Vagina (tissue), 2 donors: Measurements from ENCODE around the gene ABCC3. TPM values are rescaled to one million over a fixed set of nuclear protein-coding genes. Genes with fewer than 3 reads are reported as not detected.

Experiments used
- DNase-seq, 2 donors: peaks; one replicate each; pipeline ENCODE4 v3.0.0-alpha.2; 2017; ENCODE audit errors: extremely low spot score in 2 of 2
- H3K27ac ChIP-seq: fragments of 200-600 bp; sonication (generic); one replicate; pipeline ENCODE4 v1.5.1; 2019
- H3K27me3 ChIP-seq: fragments of 200-600 bp; sonication (generic); one replicate; pipeline ENCODE4 v1.5.1; 2019
- H3K36me3 ChIP-seq, 2 donors: fragments of 200-600 bp; sonication (generic); one replicate each; pipeline ENCODE4 v1.5.1; 2017 to 2019
- H3K4me1 ChIP-seq: fragments of 200-600 bp; sonication (generic); one replicate; pipeline ENCODE4 v1.5.1; 2019
- H3K4me3 ChIP-seq, 2 donors: fragments of 200-600 bp; sonication (generic); 1 replicate in 1 of 2; 2 replicates in 1 of 2; pipeline ENCODE4 v1.5.1; 2016 to 2019
- H3K9me3 ChIP-seq: fragments of 200-600 bp; sonication (generic); one replicate; pipeline ENCODE4 v1.5.1; 2019
- CTCF ChIP-seq, 3 experiments: fragments of 450-650 bp in 2 of 3; fragments of 200-600 bp in 1 of 3; sonication (generic) in 1 of 3; IDR thresholded peaks; one replicate each; pipeline ENCODE4 v1.5.1; 2017 to 2019; ENCODE audit warnings: antibody characterized with exemption in 3 of 3, mild to moderate bottlenecking in 2 of 3, moderate library complexity in 2 of 3
- POLR2A ChIP-seq, 2 donors: fragments of 450-650 bp; IDR thresholded peaks; one replicate each; pipeline ENCODE4 v1.6.1; 2017; ENCODE audit warnings: antibody characterized with exemption in 2 of 2, mild to moderate bottlenecking in 2 of 2, moderate library complexity in 2 of 2
- POLR2AphosphoS5 ChIP-seq, 2 donors: sonication (generic); formaldehyde crosslinking; IDR thresholded peaks; one replicate each; pipeline ENCODE4 v1.9.0; 2017; ENCODE audit warnings: antibody characterized with exemption in 2 of 2, mild to moderate bottlenecking in 2 of 2, low read depth in 1 of 2; ENCODE audit not compliant: insufficient read depth in 1 of 2
- intact Hi-C: fragments of 100-400 bp; cut with DNase I; formaldehyde crosslinking; loops from one replicate; pipeline ENCODE4 v1.15.1; 2023
- total RNA-seq: library from RNA; depleted of rRNA; stranded (reverse); fragments of >200 nt; gene quantifications from one replicate; pipeline ENCODE4 v1.2.3, GENCODE V29; 2016

The ABCC3 gene
- total RNA-seq, 1 donor from 2014 or later, result 47.6 TPM

GRCh38 chr17:50631195-50631907 lies 3.3 kb upstream of the ABCC3 start:
- H3K9me3 ChIP-seq, result no peaks in the 10 kb centered on the region
- H3K27me3 ChIP-seq, result no peaks in the 10 kb centered on the region
- H3K36me3 ChIP-seq, result no peaks in the 10 kb centered on the region
- H3K4me1 ChIP-seq, result peaks cover 24% of the 10 kb centered on the region
- TF ChIP-seq CTCF (IDR thresholded peaks at IDR 0.05) (no peak), POLR2AphosphoS5 (IDR thresholded peaks at IDR 0.05; ENCODE audit: insufficient read depth in 1 of 2, low read depth in 1 of 2) (no peak), POLR2A (IDR thresholded peaks at IDR 0.05) (no peak)
- no peak overlapping the region for H3K27ac ChIP-seq
- intact Hi-C loops, result loop anchor here (5.0 kb wide), 2 partner anchors 56 to 211 kb away; no protein-coding TSS in a partner anchor
- H3K4me3 ChIP-seq, result no peak overlapping the region
- DNase-seq, result no peak

- no peak for TF ChIP-seq CTCF (IDR thresholded peaks at IDR 0.05)
- no peak for TF ChIP-seq POLR2A (IDR thresholded peaks at IDR 0.05)
- no peak for TF ChIP-seq POLR2AphosphoS5 (IDR thresholded peaks at IDR 0.05; ENCODE audit: insufficient read depth in 1 of 2, low read depth in 1 of 2)
- Histone ChIP-seq H3K36me3 (no peaks in the 10 kb centered on the region), H3K4me3 (no peak overlapping the region), H3K27ac (no peak overlapping the region), H3K4me1 (peaks cover 24% of the 10 kb centered on the region), H3K27me3 (no peaks in the 10 kb centered on the region), H3K9me3 (no peaks in the 10 kb centered on the region)
- intact Hi-C loops, result loop anchor here (5.0 kb wide), 2 partner anchors 55 to 210 kb away; no protein-coding TSS in a partner anchor
- DNase-seq, result no peak
Observed at GRCh38 chr17:50631908-50632571, 2.6 kb upstream of the ABCC3 start.

- no peak for DNase-seq
- Histone ChIP-seq H3K4me1 (peaks cover 24% of the 10 kb centered on the region), H3K27ac (no peak overlapping the region), H3K9me3 (no peaks in the 10 kb centered on the region), H3K4me3 (no peak overlapping the region), H3K36me3 (no peaks in the 10 kb centered on the region), H3K27me3 (no peaks in the 10 kb centered on the region)
- TF ChIP-seq CTCF (IDR thresholded peaks at IDR 0.05) (no peak), POLR2A (IDR thresholded peaks at IDR 0.05) (no peak), POLR2AphosphoS5 (IDR thresholded peaks at IDR 0.05; ENCODE audit: insufficient read depth in 1 of 2, low read depth in 1 of 2) (no peak)
- intact Hi-C loops, result loop anchor here (5.0 kb wide), 2 partner anchors 55 to 210 kb away; no protein-coding TSS in a partner anchor
Observed at GRCh38 chr17:50632637-50633036, 2.0 kb upstream of the ABCC3 start.

GRCh38 chr17:50633683-50634082 lies 998 bp upstream of the ABCC3 start:
- no peak overlapping the region for H3K4me3 ChIP-seq
- peaks cover 30% of the 10 kb centered on the region for H3K4me1 ChIP-seq
- TF ChIP-seq POLR2A (IDR thresholded peaks at IDR 0.05) (no peak), POLR2AphosphoS5 (IDR thresholded peaks at IDR 0.05; ENCODE audit: insufficient read depth in 1 of 2, low read depth in 1 of 2) (no peak), CTCF (IDR thresholded peaks at IDR 0.05) (no peak)
- intact Hi-C loops, result loop anchor here (5.0 kb wide), 2 partner anchors 54 to 209 kb away; no protein-coding TSS in a partner anchor
- no peak overlapping the region for H3K27ac ChIP-seq
- H3K36me3 ChIP-seq, result no peaks in the 10 kb centered on the region
- no peak for DNase-seq
- H3K9me3 ChIP-seq, result no peaks in the 10 kb centered on the region
- H3K27me3 ChIP-seq, result no peaks in the 10 kb centered on the region
